ENCODE results near the gene FBXW4.
"Not testable (repeated sequence)": the region's sequence is repeated elsewhere in the genome, so short reads cannot be mapped to it uniquely, and the experiment has no call there.

Gene FBXW4

GRCh38 chr10:101617102-101617823, 77.7 kb downstream of the FBXW4 start:
- no peak for DNase-seq (ENCODE audit: low read depth)

DNA sequence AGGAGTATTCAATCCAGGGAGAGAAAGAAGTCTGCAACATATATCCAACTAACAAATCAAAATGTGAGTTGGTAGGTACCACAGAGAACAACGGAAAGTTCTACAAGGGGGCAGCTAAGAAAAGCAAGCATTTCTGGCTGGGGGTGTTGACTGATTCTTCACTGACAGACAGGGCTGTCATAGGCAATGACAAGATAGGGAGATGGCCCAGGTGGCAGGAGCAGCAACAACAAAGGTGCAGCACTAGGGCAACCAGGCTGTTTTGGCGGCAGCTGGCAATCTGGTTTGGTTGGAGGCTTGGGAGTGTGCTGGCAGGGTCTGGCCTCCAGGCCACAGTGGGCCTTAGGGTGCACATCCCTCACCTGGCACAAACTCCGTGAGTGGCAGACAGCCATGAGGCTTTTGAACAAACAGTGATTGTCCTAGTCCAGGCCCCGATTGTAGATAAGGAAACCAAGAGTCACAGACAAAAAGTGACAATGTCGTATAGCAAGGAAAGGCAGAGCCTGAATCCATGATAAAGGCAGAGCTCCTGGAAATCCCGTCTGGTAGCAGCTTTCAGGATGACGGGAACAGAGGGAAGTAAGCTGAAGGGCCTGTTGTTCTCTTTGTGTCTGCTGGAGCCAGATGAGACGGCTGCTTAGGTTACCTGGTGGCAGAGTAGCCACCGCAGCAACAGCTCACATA, 78.4 kb downstream of the FBXW4 start:
- no peak for DNase-seq (ENCODE audit: low read depth)

- no peak for DNase-seq (ENCODE audit: low read depth)
Measured at GRCh38 chr10:101615525-101616116, 79.3 kb downstream of the FBXW4 start.

- DNase-seq (ENCODE audit: low read depth) = no peak
Measured at GRCh38 chr10:101614663-101615524, 80.1 kb downstream of the FBXW4 start.

GRCh38 chr10:101613646-101614045, 81.3 kb downstream of the FBXW4 start:
- no peak for DNase-seq (ENCODE audit: low read depth)

DNA sequence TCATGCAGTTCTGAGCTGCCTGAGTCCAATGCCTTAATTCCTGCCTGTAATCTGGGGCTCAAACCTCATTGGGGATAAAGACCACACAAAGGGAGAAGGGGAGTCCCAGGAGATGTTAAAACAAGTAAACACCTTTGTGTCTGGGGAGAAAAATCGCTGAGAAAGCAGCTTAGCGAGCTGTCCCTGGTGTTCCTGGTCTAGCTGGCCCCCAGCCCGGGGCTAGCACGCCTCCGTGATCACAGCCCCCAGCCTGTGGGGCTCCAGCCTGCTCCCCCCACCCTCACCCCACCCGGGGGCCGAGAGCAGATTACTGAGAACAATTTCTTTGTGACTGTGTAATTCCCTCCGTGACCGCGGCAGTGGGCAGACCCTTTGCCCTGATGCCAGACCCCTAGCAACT, 82.1 kb downstream of the FBXW4 start:
- no peak for DNase-seq (ENCODE audit: low read depth)

- no peak for DNase-seq (ENCODE audit: low read depth)
Measured at GRCh38 chr10:101612086-101612485, 82.9 kb downstream of the FBXW4 start.

DNA sequence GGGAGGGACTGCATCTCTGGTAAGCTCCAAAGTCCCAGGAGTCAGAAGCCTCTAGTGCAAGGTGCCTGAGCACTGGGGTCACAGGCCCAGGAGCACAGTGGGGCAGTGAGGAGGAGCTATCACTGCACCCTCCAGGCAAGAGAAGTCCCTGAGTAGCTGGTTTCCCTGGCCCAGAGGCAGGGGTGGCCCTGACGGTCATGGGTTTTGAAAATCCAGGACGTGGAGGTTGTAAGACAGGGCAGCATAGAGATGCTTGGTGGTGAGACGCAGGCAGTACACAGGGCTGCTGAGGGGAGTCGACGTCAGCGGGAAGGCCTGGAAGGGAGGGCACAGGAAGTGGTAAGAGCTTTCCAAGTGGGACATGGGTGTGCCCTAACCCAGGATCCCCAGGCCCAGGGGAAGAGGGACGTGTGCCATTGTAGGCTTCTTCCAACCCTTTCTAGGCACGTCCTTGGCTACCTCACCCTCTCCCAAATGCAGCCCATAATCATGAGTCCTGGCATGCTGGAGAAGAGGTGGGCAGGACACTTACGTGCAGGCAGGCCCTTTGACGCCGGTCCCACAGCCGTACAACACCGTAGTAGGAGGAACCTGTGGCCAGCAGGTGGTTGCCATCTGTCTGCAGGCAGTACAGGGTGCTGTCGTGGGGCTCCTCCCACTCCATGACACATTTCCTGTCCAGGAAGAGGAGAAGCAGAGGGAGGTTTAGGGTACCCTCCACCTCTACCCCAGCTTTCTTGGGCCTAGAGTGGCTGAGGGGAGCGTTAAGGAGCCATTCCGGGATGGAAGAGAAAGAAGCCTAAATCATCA, 83.7 kb downstream of the FBXW4 start:
- DNase-seq (ENCODE audit: low read depth) = no peak

DNA sequence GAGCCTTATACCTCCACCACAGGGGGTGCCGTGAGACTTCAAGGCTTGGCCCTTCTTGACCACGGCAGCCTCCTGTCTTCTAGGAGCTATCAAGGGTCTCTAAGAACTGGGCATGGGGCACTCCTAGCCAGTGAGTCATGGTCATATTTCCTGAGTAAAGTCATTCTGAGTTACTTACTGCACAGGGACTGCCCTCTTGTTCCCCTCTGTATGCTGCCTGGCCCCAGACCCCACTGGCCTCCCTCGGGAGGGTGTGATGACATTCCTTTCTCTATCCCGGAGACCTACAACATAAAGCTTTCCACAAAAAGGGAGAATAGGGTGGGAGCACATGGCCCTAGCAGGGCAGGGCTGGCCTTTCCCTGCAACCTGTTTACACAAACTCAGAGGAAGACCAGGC, 85.5 kb downstream of the FBXW4 start:
- no peak for DNase-seq (ENCODE audit: low read depth)

- no peak for DNase-seq (ENCODE audit: low read depth)
Measured at GRCh38 chr10:101607124-101607523, 87.8 kb downstream of the FBXW4 start.

- peak; percentile 25 for DNase-seq (ENCODE audit: low read depth)
Measured at GRCh38 chr10:101602761-101603398, 92.1 kb downstream of the FBXW4 start.

DNA sequence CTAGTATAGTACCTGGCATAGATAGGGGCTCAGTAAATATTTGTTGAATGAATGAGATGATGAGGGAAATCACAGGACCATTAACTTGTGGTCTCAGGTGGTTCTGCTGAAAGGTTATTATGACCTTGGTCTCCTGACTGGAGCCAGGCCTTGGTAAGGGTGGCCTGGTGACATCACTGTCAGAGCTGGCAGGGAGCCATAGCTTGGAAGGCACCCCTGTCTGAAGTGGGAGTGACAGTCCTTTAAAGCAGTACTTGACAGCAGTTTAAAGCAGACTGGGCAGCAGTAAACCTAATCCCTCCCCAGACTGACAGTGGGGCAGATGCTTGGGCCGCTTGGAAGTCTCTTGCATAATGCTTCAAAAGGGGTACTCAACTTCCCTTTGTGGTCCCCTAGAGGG, 93.4 kb downstream of the FBXW4 start:
- no peak for DNase-seq (ENCODE audit: low read depth)

GRCh38 chr10:101597091-101597900, 97.7 kb downstream of the FBXW4 start:
- DNase-seq (ENCODE audit: low read depth) = no peak

DNA sequence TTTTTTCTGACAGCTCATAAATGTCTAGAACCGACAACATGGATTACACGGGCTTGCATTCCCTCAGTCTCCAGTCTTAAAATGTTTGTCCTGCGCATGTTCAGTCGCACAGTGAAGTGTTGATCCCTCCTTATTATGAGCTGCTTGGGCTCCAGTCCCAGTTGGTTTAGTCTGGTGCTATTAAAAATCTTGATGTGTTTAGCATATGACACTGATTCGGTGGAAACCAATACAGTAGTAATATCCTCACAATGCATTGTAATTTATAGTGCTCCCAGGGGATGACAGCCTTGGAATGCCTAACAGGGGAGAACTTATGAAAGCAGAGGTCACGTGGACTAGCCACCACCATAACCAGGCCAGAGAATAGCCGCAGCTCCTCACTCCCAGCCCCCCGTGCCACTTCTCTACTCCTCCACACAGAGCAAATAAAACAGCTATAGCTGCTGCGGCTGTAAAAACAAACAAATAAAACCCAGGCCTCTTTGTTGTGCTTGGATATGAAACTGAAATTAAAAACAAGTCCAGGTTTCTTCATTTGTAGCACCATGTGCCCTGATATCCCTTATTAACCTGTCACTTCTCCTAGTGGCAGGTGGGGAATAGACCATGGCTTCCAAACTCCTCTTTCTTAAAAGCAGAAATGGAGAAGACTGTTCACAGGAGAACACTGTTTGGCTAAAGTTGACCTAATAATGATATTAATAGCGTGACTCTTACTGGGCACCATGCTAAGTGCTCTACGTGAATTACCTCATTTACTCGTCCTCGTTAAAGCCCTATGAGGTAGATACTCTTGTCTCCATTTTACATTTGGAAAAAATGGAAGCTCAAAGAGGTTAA, 99.2 kb downstream of the FBXW4 start:
- no peak for DNase-seq (ENCODE audit: low read depth)

DNA sequence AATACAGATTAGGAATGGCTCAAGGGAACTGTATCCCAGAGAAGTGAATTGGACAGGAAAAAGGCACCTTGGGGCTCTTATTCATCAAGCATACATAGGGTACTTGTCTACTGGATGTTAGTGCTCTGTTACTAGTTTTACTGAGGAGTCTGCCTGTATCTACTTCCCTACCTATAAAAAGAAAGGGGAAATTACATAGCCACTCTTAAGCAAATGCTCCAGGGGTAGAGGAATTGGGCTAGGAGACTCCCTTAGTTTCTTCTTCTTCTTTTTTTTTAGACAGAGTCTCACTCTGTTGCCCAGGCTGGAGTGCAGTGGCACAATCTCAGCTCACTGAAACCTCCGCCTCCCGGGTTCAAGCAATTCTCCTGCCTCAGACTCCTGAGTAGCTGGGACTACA, 101.6 kb downstream of the FBXW4 start:
- DNase-seq (ENCODE audit: low read depth) = not testable (repeated sequence)

DNA sequence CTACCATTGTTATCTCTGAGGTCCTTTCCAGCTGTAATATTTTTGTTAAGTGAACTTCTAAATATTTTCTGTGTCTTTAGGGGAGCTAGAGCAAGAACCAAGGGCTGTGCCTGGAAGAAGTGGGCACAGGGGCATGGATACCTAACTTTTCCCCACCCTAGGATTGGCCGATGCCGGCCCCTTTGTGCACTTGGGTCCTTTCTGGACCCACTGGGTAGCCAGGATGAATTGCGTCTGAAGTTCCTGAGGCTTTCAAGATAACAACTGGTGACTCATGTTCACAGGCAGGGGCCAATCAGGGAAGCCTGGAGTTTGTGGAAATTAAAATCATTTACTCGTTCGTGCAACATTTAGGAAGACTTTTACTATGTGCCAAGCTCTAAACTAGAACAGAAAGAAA, 106.1 kb downstream of the FBXW4 start:
- no peak for DNase-seq (ENCODE audit: low read depth)

DNA sequence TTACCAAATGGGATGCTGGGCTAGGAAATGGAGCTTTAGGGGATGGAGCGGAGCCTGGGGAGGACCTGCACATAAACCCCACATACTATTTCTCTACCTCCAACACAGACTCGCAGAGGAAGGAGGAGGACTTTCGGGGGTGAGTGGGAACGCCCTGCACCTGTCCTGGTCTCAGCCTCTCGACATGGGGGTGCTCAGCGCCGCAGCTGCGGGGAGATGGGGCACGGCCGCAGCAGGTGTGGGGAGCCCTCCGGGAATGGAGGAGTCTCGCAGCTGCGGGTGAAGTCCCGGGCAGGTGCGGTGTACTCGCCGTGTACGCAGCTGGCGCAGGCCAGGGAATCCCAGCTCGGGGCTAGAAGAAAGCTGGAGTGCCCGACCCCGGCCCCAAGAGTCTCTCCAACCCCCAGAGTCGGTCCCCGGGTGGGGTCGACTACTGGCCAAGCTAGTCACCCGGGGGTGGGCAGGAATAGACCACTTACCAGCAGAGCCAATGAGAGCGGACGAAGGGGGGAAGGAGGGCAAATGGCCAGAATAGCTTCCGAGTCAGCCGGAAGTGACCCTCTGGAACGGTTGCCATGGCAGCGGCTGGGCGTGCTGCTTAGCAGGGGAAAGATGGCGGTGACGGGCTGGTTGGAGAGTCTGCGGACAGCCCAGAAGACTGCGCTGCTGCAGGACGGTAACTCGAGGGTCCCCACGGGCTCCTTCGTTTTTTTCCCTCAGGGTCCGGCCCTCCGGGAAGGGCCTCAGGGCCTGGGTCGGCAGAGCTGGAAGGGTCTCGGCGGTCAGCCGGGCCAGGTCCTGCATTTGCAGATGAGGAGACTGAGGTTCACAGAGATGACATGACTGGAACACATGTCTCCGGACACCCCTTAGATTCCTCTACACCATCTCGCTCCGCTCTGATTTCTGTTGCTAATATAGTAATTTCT, 107.0 kb downstream of the FBXW4 start, which contains the start of the genes DPCD and POLL:
Gene DPCD, plus strand, starts transcription at position 597 of the 929 bp plus-strand sequence. Its CDS starts 16 bp downstream, at position 613.
Gene POLL, minus strand, starts transcription at position 533 of the 929 bp plus-strand sequence. CDS start 897 bp downstream, outside the sequence.
- DNase-seq (ENCODE audit: low read depth) = peak; percentile 76

- no peak for DNase-seq (ENCODE audit: low read depth)
Measured at GRCh38 chr10:101585841-101586240, 109.1 kb downstream of the FBXW4 start.

All from T follicular helper cell (primary cell).